Endothelial cell of umbilical vein (primary cell): ENCODE data around the gene FUNDC1. TPM values are rescaled to one million over a fixed set of nuclear protein-coding genes. Genes with fewer than 3 reads are reported as not detected.
A peak's percentile ranks its signal among the peaks of the same experiment; 100 is the strongest.
"Not testable (repeated sequence)": the region's sequence is repeated elsewhere in the genome, so short reads cannot be mapped to it uniquely, and the experiment has no call there.

Experiments used
- BruUV-seq: library from RNA; stranded (reverse); fragments of 400-500 nt; replicated peaks from 2 replicates; lab custom pipeline; 2021; lab: Mats Ljungman, UMichigan
- CTCF ChIA-PET: fragments of 300-600, 350-600 bp; sonication (Branson Sonifier 250); formaldehyde crosslinking; loops from one replicate; lab custom pipeline; 2021; ENCODE audit warnings: antibody characterized with exemption, inconsistent platforms; lab: Charles Lee
- POLR2A ChIA-PET: fragments of 300-600, 350-600 bp; sonication (Branson Sonifier 250); formaldehyde crosslinking; loops from one replicate; lab custom pipeline; 2021; ENCODE audit warnings: antibody characterized with exemption, inconsistent platforms; lab: Charles Lee
- DNase-seq: peaks from one replicate; pipeline ENCODE4 v3.0.0-alpha.2; 2011; ENCODE audit warnings: low read depth, low spot score
- FAIRE-seq: peaks from 2 replicates; lab custom pipeline; 2011; peaks lifted over from hg19 to GRCh38; lab: Jason Lieb, UNC
- H2AFZ ChIP-seq: 2 replicates; pipeline ENCODE4 v1.6.0; 2012; ENCODE audit warnings: low read depth, low read length, control low read depth, inconsistent platforms
- H3K27ac ChIP-seq: 2 replicates; pipeline ENCODE4 v1.5.1; 2011; ENCODE audit warnings: low read depth, mild to moderate bottlenecking, control low read depth, low read length, moderate library complexity; ENCODE audit not compliant: insufficient read depth
- H3K27me3 ChIP-seq, 2 experiments: 2 replicates each; pipeline versions ENCODE4 v1.6.0 to v1.6.1; 2011; ENCODE audit warnings: low read length in 2 of 2, mixed read lengths in 1 of 2; ENCODE audit not compliant: control insufficient read depth in 2 of 2, insufficient read depth in 2 of 2
- H3K36me3 ChIP-seq, 2 experiments: 2 replicates in 1 of 2; 3 replicates in 1 of 2; pipeline ENCODE4 v1.5.1; 2011; ENCODE audit warnings: low read length in 2 of 2, mild to moderate bottlenecking in 1 of 2, moderate library complexity in 1 of 2; ENCODE audit not compliant: control insufficient read depth in 2 of 2, insufficient read depth in 2 of 2; ENCODE audit errors: extremely low read depth in 1 of 2
- H3K4me1 ChIP-seq: 3 replicates; pipeline ENCODE4 v1.5.1; 2011; ENCODE audit warnings: mild to moderate bottlenecking, low read length; ENCODE audit not compliant: control insufficient read depth, insufficient read depth; ENCODE audit errors: extremely low read depth
- H3K4me2 ChIP-seq: 2 replicates; pipeline ENCODE4 v1.6.1; 2011; ENCODE audit warnings: low read length, control low read depth, mixed read lengths; ENCODE audit not compliant: insufficient read depth
- H3K4me3 ChIP-seq, 3 experiments: fragments of 200-600 bp in 1 of 3; sonication (generic), shearing (Covaris generic) in 1 of 3; replicated peaks in 1 of 3; 2 replicates each; pipeline ENCODE4 v1.5.1; 2011 to 2016; ENCODE audit warnings: control low read depth in 3 of 3, low read length in 3 of 3, mild to moderate bottlenecking in 2 of 3, inconsistent platforms in 1 of 3, low read depth in 1 of 3, moderate library complexity in 1 of 3; ENCODE audit not compliant: insufficient read depth in 1 of 3
- H3K79me2 ChIP-seq: 2 replicates; pipeline ENCODE4 v1.6.0; 2012; ENCODE audit warnings: low read length, inconsistent platforms; ENCODE audit not compliant: control insufficient read depth, insufficient read depth
- H3K9ac ChIP-seq: replicated peaks from 2 replicates; pipeline ENCODE3; 2011; ENCODE audit warnings: low read length, control low read depth; ENCODE audit not compliant: insufficient read depth; ENCODE audit errors: extremely low read depth
- H3K9me1 ChIP-seq: replicated peaks from 3 replicates; pipeline ENCODE4 v1.6.0; 2011; ENCODE audit warnings: mild to moderate bottlenecking, low read length; ENCODE audit not compliant: control insufficient read depth, insufficient read depth; ENCODE audit errors: extremely low read depth
- H3K9me3 ChIP-seq: replicated peaks from 2 replicates; pipeline ENCODE4 v1.5.1; 2012; ENCODE audit warnings: low read length, inconsistent platforms; ENCODE audit not compliant: control insufficient read depth, insufficient read depth
- H4K20me1 ChIP-seq: replicated peaks from 2 replicates; pipeline ENCODE3; 2011; ENCODE audit warnings: mild to moderate bottlenecking, low read length; ENCODE audit not compliant: control insufficient read depth, insufficient read depth; ENCODE audit errors: extremely low read depth
- CTCF ChIP-seq, 2 donors: IDR thresholded peaks; 1 replicate in 1 of 2; 2 replicates in 1 of 2; pipeline ENCODE4 v1.5.1; 2011; ENCODE audit warnings: low read length in 2 of 2, mild to moderate bottlenecking in 2 of 2, moderate library complexity in 2 of 2, control low read depth in 1 of 2, inconsistent platforms in 1 of 2, low read depth in 1 of 2; ENCODE audit not compliant: insufficient read depth in 1 of 2; ENCODE audit errors: extremely low read depth in 1 of 2
- EZH2 ChIP-seq: IDR thresholded peaks from 2 replicates; pipeline ENCODE4 v1.6.1; 2012; ENCODE audit warnings: borderline replicate concordance, low read depth, mild to moderate bottlenecking, moderate library complexity, low read length, inconsistent platforms; ENCODE audit not compliant: severe bottlenecking
- FOS ChIP-seq: IDR thresholded peaks from 2 replicates; pipeline ENCODE4 v1.6.1; 2011; ENCODE audit warnings: mild to moderate bottlenecking, low read length, moderate library complexity, borderline replicate concordance; ENCODE audit not compliant: insufficient read depth
- GATA2 ChIP-seq: IDR thresholded peaks from 2 replicates; pipeline ENCODE4 v1.7.0; 2011; ENCODE audit warnings: low read depth, mild to moderate bottlenecking, moderate library complexity, mixed read lengths, low read length; ENCODE audit not compliant: insufficient read length, insufficient read depth
- JUN ChIP-seq: IDR thresholded peaks from 2 replicates; pipeline ENCODE4 v1.6.1; 2011; ENCODE audit warnings: borderline replicate concordance, low read depth; ENCODE audit not compliant: insufficient read length, insufficient read depth
- MYC ChIP-seq: IDR thresholded peaks from one replicate; pipeline ENCODE4 v1.6.1; 2011; ENCODE audit warnings: mild to moderate bottlenecking, low read depth, low read length
- POLR2A ChIP-seq: IDR thresholded peaks from 2 replicates; pipeline ENCODE4 v1.6.1; 2012; ENCODE audit warnings: low read depth, mild to moderate bottlenecking, control low read depth, low read length
- POLR2AphosphoS5 ChIP-seq: IDR thresholded peaks from 2 replicates; pipeline ENCODE4 v1.6.1; 2012; ENCODE audit warnings: low read depth, mild to moderate bottlenecking, control low read depth, low read length, moderate library complexity; ENCODE audit not compliant: insufficient read depth
- dilution Hi-C: fragments of 300-500 bp; cut with MboI; formaldehyde crosslinking; loops from one replicate; pipeline ENCODE4 v1.15.0; 2019; ENCODE audit warnings: low sequenced_read_pairs; ENCODE audit not compliant: extremely low pct_ligation_motif_present
- intact Hi-C: fragments of 100-400 bp; cut with micrococcal nuclease; formaldehyde crosslinking; loops from one replicate; pipeline ENCODE4 v1.10.0; 2022
- polyA plus RNA-seq, 4 experiments: library from polyadenylated mRNA; depleted of rRNA in 3 of 4; stranded (reverse) in 3 of 4; unstranded in 1 of 4; fragments of >200 nt; gene quantifications; 2 replicates each; pipeline versions ENCODE4 v1.2.1 to v1.2.3, GENCODE V29; 2011 to 2012; ENCODE audit warnings: missing spikeins in 1 of 4
- total RNA-seq: library from RNA; stranded (reverse); gene quantifications from 2 replicates; pipeline ENCODE4 v1.2.3, GENCODE V29; 2021
- TF ChIP-seq, protein P1 (sequence below): IDR thresholded peaks from 2 replicates; pipeline ENCODE4 v1.6.1; 2011; ENCODE audit not compliant: insufficient read depth, insufficient read length

The FUNDC1 gene
- total and polyA plus RNA-seq, 2 donors (not counting 3 experiments of a cell fraction or from before 2014, with no cell fraction given) = 10.2 to 15.4 TPM

DNA sequence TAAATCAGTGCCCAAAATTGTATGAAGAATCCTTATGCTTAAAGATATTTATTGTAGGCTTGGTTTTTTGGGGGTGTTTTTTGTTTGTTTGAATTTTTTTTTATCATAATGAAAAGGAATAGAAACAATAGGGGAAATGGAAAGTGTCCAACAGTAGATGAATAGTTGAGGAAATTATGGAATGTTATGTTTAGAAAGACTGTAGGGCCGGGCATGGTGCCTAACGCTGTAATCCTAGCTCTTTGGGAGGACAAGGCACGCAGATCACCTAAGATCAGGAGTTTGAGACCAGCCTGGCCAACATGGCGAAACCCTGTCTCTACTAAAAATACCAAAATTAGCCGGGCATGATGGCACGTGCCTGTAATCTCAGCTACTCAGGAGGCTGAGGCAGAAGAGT is 19.2 kb upstream of the FUNDC1 start:
- H3K9me3 ChIP-seq, POLR2A ChIA-PET, H3K27ac ChIP-seq, intact Hi-C loops, H3K4me2 ChIP-seq, H3K36me3 ChIP-seq, H3K9me1 ChIP-seq, H2AFZ ChIP-seq, BruUV-seq, FAIRE-seq, H3K4me1 ChIP-seq, dilution Hi-C loops, H3K9ac ChIP-seq, H3K79me2 ChIP-seq, H3K27me3 ChIP-seq, H3K4me3 ChIP-seq, H4K20me1 ChIP-seq: not testable (repeated sequence)
- CTCF ChIA-PET = interaction anchor here (0.7 kb wide), 1 partner anchor 447 kb away, joined by 3 read pairs; no protein-coding TSS in a partner anchor
- peak; percentile 41 for DNase-seq

- ChIA-PET CTCF (no interaction called here), POLR2A (no interaction called here)
- Histone ChIP-seq H3K79me2 (no peaks in the 10 kb centered on the region), H3K9me3 (no peaks in the 10 kb centered on the region), H4K20me1 (no peaks in the 10 kb centered on the region), H3K36me3 (no peaks in the 10 kb centered on the region), H3K9me1 (no peaks in the 10 kb centered on the region), H3K27me3 (no peaks in the 10 kb centered on the region), H3K4me2 (no peak overlapping the region), H3K4me1 (no peaks in the 10 kb centered on the region), H3K4me3 (no peak overlapping the region), H3K27ac (no peak overlapping the region), H2AFZ (no peak overlapping the region), H3K9ac (no peak overlapping the region)
- FAIRE-seq (no peak), DNase-seq (no peak)
- dilution Hi-C loops (no loop called here), intact Hi-C loops (no loop called here)
- no TSS peak for BruUV-seq
- TF ChIP-seq FOS = no peak
- TF ChIP-seq JUN = no peak
- no peak for TF ChIP-seq EZH2
- TF ChIP-seq GATA2 = no peak
- TF ChIP-seq CTCF (IDR thresholded peaks at IDR 0.05; ENCODE audit: extremely low read depth in 1 of 2, insufficient read depth in 1 of 2, low read depth in 1 of 2, low read length in 2 of 2) = no peak
- no peak for TF ChIP-seq POLR2AphosphoS5
- TF ChIP-seq MYC = no peak
- TF ChIP-seq, protein P1, sequence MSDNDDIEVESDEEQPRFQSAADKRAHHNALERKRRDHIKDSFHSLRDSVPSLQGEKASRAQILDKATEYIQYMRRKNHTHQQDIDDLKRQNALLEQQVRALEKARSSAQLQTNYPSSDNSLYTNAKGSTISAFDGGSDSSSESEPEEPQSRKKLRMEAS = no peak
- TF ChIP-seq POLR2A = no peak
These were observed 7.9 kb upstream of the FUNDC1 start for GRCh38 chrX:44550563-44550962.

GRCh38 chrX:44545454-44545853 is 2.8 kb upstream of the FUNDC1 start:
- BruUV-seq, CTCF ChIA-PET, H4K20me1 ChIP-seq, H3K4me3 ChIP-seq, H3K36me3 ChIP-seq, POLR2A ChIA-PET, H3K9me1 ChIP-seq, intact Hi-C loops, H3K27me3 ChIP-seq, H3K4me2 ChIP-seq, H3K9me3 ChIP-seq, dilution Hi-C loops, H3K79me2 ChIP-seq, H3K9ac ChIP-seq, H3K27ac ChIP-seq, H2AFZ ChIP-seq: not testable (repeated sequence)
- DNase-seq (peak; percentile 19), FAIRE-seq (peak; percentile 87)
- H3K4me1 ChIP-seq = peaks cover 12% of the 10 kb centered on the region
